Measurements from ENCODE around the gene KLHL22. TPM values are rescaled to one million over a fixed set of nuclear protein-coding genes. Genes with fewer than 3 reads are reported as not detected.
"Not testable (repeated sequence)": the region's sequence is repeated elsewhere in the genome, so short reads cannot be mapped to it uniquely, and the experiment has no call there.

Gene KLHL22
- total and polyA plus RNA-seq, 2 experiments from 2014 or later, result 33.8 to 55.0 TPM

- TF ChIP-seq CTCF (IDR thresholded peaks at IDR 0.05; ENCODE audit: low read depth, low read length), result no peak
- no peaks in the 10 kb centered on the region for H3K9me3 ChIP-seq (ENCODE audit: low read depth)
- H3K36me3 ChIP-seq, result no peaks in the 10 kb centered on the region
- peak within 1 kb of the TSS; percentile 92 for H3K27ac ChIP-seq
- peak; percentile 89 to 92 for DNase-seq (ENCODE audit: low read depth in 1 of 2, low spot score in 1 of 2)
- no peaks in the 10 kb centered on the region for H3K27me3 ChIP-seq
- peaks cover 22% of the 10 kb centered on the region for H3K4me1 ChIP-seq (ENCODE audit: low read depth)
- H3K4me3 ChIP-seq, result peak within 1 kb of the TSS; percentile 84
Observed at GRCh38 chr22:20507253-20508066, 11.9 kb upstream of the KLHL22 start, which contains the start of gene MED15. TSS of gene MED15 (plus strand) at chr22:20507610. CDS start at chr22:20507679, 69 bp downstream.

- Histone ChIP-seq H3K36me3 (no peaks in the 10 kb centered on the region), H3K4me3 (peak overlapping the region; percentile 84), H3K9me3 (ENCODE audit: low read depth) (no peaks in the 10 kb centered on the region), H3K27me3 (no peaks in the 10 kb centered on the region), H3K27ac (no peak overlapping the region), H3K4me1 (ENCODE audit: low read depth) (peaks cover 22% of the 10 kb centered on the region)
- TF ChIP-seq CTCF (IDR thresholded peaks at IDR 0.05; ENCODE audit: low read depth, low read length), result no peak
- DNase-seq (ENCODE audit: low read depth in 1 of 2, low spot score in 1 of 2), result no peak
Observed at GRCh38 chr22:20506543-20507252, 11.1 kb upstream of the KLHL22 start.

GRCh38 chr22:20504293-20504922 is 8.8 kb upstream of the KLHL22 start:
- peak in 1 of 2 donors; percentile 66 for DNase-seq (ENCODE audit: low read depth in 1 of 2, low spot score in 1 of 2)
- not testable (repeated sequence) for H3K27me3 ChIP-seq; H3K36me3 ChIP-seq; H3K9me3 ChIP-seq (ENCODE audit: low read depth); H3K4me1 ChIP-seq (ENCODE audit: low read depth); H3K27ac ChIP-seq; H3K4me3 ChIP-seq

GRCh38 chr22:20503816-20504215 is 8.2 kb upstream of the KLHL22 start:
- no peak overlapping the region for H3K27ac ChIP-seq

GRCh38 chr22:20499769-20500168 is 4.2 kb upstream of the KLHL22 start:
- Histone ChIP-seq H3K9me3 (ENCODE audit: low read depth) (no peaks in the 10 kb centered on the region), H3K36me3 (no peaks in the 10 kb centered on the region), H3K4me1 (ENCODE audit: low read depth) (no peaks in the 10 kb centered on the region), H3K27ac (no peak overlapping the region), H3K27me3 (no peaks in the 10 kb centered on the region), H3K4me3 (no peak overlapping the region)
- no peak for DNase-seq (ENCODE audit: low read depth in 1 of 2, low spot score in 1 of 2)
- no peak for TF ChIP-seq CTCF (IDR thresholded peaks at IDR 0.05; ENCODE audit: low read depth, low read length)

More at GRCh38 chr22:20503816-20504215, 8.2 kb upstream of the KLHL22 start:
- Histone ChIP-seq H3K4me1 (ENCODE audit: low read depth) (peaks cover 3% of the 10 kb centered on the region), H3K9me3 (ENCODE audit: low read depth) (no peaks in the 10 kb centered on the region), H3K27me3 (no peaks in the 10 kb centered on the region), H3K4me3 (no peak overlapping the region), H3K36me3 (no peaks in the 10 kb centered on the region)
- no peak for DNase-seq (ENCODE audit: low read depth in 1 of 2, low spot score in 1 of 2)
- no peak for TF ChIP-seq CTCF (IDR thresholded peaks at IDR 0.05; ENCODE audit: low read depth, low read length)
